KOPT-K1 (cell line): Measurements from ENCODE around the gene HS6ST2.

Experiments
- H3K27ac ChIP-seq: fragments of 200-600 bp; sonication (generic); 2 replicates; pipeline ENCODE4 v1.5.1; 2016; ENCODE audit warnings: antibody characterized with exemption, mild to moderate bottlenecking, low read depth, low read length; ENCODE audit not compliant: poor library complexity, severe bottlenecking
- H3K36me3 ChIP-seq: fragments of 200-600 bp; sonication (generic); 2 replicates; pipeline ENCODE4 v1.5.1; 2017; ENCODE audit warnings: antibody characterized with exemption, mild to moderate bottlenecking, low read length, moderate library complexity; ENCODE audit not compliant: insufficient read depth
- H3K9me3 ChIP-seq: fragments of 200-600 bp; sonication (generic); 2 replicates; pipeline ENCODE4 v1.5.1; 2017; ENCODE audit warnings: antibody characterized with exemption, low read length, mild to moderate bottlenecking; ENCODE audit not compliant: insufficient read depth, poor library complexity, severe bottlenecking

Gene HS6ST2

DNA sequence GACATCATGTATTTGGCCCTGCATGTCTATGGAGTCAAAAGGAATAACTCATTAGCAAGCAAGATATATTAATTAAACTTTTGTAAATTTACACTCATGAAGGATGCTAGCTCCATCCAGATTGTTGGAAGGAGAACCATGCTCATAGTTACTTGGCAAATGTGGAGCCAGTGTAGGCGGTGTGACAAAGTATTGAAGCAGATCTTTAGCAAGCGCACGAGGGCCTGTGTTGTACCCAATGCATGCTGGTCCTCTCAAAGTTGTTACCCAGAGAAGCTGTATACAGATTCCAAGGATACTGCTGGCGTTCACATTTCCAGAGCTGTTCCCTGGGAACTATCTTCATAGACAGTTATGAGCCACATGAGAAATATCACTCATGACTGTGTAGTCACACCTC, 273.2 kb downstream of the HS6ST2 start:
- no peaks in the 10 kb centered on the region for H3K9me3 ChIP-seq
- no peaks in the 10 kb centered on the region for H3K36me3 ChIP-seq
- no peak overlapping the region for H3K27ac ChIP-seq

DNA sequence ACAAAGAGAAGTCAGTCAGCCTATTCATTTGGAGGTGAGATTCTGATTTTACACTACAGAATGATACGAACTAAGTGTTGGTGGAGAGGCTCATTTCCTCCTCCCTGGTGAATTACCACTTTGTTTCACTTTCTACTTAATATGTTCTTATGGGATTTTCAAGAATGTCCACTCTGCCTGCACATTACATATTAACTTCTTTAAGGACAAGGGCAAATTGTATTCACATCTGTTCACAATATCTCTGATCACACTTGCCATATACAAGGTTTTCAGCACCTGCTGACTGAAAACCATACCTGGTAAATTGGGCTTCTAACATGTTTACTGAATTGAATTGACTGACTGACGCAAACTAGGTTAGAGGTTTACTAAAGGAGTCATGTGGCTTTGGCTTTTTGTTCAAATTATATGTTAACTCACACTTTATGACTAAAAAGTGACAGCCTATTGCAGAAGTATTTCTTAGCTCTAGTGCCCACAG, 281.2 kb downstream of the HS6ST2 start:
- Histone ChIP-seq H3K27ac (no peak overlapping the region), H3K9me3 (no peaks in the 10 kb centered on the region), H3K36me3 (no peaks in the 10 kb centered on the region)

DNA sequence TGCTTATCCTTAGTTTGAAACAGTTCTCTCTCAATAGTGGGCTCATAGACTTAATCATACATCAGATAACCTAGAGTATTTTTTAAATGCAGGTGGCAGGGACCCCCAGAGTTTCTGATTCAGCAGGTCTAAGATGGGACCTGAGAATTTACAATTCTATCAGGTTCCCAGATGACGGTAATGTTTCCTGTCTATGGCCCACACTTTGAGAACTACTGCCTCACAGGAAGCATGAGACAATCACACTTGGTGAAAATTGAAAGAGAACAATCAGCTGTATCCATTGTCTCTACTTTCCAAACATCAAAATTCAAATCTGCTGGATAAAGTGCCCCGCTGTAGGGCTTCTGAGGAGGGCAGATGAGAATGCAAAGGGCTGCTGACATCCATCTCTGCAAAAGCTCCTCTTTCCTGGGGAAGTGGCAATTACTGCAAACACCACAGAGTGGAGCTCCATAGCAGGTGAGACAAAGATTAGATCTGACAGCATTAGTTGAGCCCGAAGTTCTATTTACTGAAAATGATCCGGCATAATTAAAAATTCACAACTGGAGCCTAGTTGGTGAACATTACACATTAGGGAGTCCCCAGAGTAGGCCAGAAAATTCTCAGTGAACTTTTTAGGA, 281.8 kb downstream of the HS6ST2 start:
- Histone ChIP-seq H3K36me3 (no peaks in the 10 kb centered on the region), H3K9me3 (no peaks in the 10 kb centered on the region), H3K27ac (no peak overlapping the region)

DNA sequence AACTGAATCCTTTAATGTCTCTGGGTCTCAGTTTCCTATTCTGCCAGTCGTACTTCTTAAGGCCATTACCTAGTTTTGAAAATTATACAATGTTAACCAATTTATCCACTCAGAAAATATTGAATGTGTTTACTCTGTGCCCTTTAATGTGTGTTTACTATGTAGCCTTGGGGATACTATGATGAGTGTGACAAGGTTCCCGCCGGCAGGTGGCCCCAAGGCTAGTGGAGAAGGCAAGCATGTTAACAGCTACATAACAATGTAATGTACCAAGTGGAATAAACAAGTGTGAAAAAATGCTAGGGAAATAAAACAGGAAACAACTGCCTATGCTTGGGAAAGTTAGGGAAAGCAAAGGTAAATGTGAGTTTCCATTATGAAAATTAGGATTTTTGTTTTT, 282.3 kb downstream of the HS6ST2 start:
- Histone ChIP-seq H3K36me3 (no peaks in the 10 kb centered on the region), H3K27ac (no peak overlapping the region), H3K9me3 (no peaks in the 10 kb centered on the region)

DNA sequence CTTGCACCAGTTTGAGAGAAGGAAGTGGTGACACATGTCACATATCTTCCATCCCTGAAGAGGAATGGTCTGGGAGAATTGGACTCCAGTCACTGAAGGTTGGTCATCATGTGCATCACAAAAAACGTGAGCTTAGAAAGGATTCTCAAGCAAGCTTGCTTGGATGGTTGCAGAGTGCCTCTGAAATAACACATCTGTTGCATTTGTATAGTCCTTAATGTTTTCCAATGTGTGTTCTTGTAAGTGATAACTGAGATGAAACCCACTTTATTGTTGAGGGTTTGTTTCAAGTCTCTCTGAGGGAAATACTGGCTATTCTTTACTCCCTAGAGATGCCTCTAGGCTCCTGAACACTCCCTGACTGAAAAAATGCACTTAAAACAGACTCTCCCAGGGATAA, 285.1 kb downstream of the HS6ST2 start:
- Histone ChIP-seq H3K36me3 (no peaks in the 10 kb centered on the region), H3K9me3 (no peaks in the 10 kb centered on the region), H3K27ac (no peak overlapping the region)

DNA sequence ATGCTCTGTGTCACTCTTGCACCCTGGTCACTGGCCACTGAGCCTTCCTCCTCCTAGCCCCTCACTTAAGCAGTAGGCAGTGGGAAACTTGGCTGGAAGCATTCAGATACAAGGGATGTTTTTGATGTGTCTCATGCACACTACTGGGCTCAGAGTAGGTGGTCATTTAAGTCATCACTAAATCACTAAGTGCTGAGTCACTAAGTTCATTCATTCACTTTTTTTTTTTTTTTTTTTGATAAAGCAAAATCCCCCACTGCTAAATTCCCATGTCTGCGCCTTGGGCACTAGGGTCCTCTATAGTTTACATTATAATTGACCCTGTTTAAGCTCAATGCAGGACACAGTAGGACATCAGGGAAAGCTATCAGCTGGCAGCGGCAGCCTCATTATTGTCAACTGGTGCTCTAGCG, 287.2 kb downstream of the HS6ST2 start:
- H3K9me3 ChIP-seq, result no peaks in the 10 kb centered on the region
- no peaks in the 10 kb centered on the region for H3K36me3 ChIP-seq

DNA sequence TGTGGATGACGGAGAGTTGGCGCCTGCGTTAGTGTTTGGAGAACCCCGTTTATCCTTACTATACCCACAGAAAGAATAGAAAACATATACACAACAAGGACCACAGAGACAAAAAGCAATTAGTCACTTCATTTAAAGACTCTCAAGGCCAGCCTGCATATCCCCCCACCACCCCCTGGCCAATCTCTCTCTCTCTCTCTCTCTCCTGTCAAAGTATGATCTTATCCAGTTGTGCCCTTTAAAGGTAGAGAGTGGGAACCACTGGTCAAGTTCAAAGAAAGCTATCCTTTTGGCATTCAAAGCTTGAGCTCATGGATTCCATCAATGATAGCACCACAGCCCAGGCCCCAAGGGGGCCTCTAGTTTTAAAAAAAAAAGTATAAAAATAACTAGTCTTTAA, 289.3 kb downstream of the HS6ST2 start:
- Histone ChIP-seq H3K27ac (no peak overlapping the region), H3K36me3 (no peaks in the 10 kb centered on the region), H3K9me3 (no peaks in the 10 kb centered on the region)

More for the DNA sequence above, 287.2 kb downstream of the HS6ST2 start:
- H3K27ac ChIP-seq, result no peak overlapping the region

DNA sequence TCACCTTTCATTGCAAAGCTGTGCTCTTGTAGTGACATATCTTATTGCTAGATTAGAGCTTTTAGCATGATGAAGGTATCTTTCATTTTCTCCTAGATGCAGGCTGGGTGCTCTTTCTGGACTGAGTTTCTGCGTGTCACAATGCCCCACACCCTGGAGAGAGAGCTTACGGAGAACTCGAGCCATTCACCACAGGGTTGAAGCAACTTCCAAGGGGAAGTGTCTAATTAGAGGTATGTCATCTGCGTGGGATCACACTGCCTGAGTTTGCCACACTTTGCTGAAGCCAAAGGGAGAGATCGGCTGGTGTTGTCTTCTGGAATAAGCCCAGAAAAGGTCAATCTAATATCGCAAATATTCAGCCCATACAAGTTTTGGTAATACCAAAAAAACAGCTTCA, 290.3 kb downstream of the HS6ST2 start:
- H3K9me3 ChIP-seq, result no peaks in the 10 kb centered on the region
- H3K36me3 ChIP-seq, result no peaks in the 10 kb centered on the region
- no peak overlapping the region for H3K27ac ChIP-seq

DNA sequence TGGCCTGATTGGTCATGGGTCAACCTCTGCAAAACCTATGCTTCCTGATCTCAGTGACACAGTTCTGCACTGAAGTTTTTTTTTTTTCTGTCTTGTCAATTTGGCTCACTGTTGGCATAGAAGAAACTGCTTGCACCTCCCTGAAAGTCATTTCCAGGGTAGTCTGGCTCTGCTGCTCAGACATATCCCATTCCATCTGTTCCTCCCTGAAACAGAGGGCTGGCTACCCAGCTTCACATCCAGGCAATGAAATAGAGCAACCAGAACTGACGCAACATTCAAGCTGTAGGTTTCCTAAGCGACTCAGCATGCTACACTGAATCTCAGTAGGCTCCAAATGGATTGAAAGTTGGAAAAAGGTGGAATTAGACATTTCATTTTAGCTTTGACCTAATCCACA, 292.8 kb downstream of the HS6ST2 start:
- Histone ChIP-seq H3K9me3 (no peaks in the 10 kb centered on the region), H3K36me3 (no peaks in the 10 kb centered on the region), H3K27ac (no peak overlapping the region)

DNA sequence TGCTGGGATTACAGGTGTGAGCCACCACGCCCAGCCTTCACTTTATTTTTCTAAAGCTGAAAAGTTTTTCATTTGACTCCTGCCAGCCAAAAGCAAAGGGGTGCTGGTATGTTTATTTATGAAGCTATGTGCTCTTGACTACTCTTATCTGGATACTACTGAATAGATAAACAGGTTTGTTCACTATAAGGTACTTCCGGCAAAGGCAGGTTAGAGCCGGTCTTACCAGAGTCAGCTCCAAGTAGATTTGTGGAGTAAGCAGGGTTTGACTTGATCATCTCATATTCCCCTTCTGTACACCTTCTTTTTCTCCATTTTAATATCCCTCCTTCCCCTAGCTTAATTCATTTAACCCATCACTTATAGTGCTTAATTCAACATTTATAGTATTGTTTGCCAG, 294.2 kb downstream of the HS6ST2 start:
- no peak overlapping the region for H3K27ac ChIP-seq
- no peaks in the 10 kb centered on the region for H3K36me3 ChIP-seq
- no peaks in the 10 kb centered on the region for H3K9me3 ChIP-seq

DNA sequence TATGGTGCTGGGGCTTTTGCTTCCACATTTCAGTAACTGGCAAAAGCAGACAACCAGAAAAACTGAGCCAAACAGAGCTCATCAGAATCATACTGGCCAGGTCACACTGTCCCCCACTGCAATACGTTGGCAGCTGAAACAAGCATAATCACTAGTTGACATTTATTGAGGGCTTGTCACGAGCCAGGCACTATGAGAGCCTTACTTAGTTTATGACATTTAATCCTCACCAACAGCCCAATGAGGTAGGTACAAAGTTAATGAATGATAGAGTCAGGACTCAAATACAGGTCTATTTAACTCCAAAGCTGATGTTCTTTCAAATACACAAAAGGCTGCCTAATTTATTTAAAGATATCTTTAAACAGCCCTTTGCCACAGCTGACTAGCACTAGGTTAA, 295.6 kb downstream of the HS6ST2 start:
- Histone ChIP-seq H3K27ac (no peak overlapping the region), H3K36me3 (no peaks in the 10 kb centered on the region), H3K9me3 (no peaks in the 10 kb centered on the region)

DNA sequence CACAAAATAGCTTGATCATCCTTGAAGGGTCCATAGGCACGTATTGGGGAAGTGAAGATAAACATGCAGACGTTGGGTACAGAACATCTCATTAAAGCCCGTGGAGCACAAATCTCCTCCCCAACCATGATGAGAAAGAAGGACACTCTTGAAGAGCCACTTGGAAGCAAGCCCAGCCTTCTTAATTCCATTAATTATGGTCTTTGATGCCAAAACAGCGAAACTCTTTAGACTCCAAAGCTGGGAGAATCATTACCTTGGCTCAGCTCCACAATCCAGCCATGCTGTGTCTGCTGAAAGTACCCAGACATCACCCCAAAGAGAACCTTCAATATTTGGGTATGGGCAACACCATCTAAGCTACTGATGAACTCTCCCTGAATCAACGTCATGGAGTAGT, 300.6 kb downstream of the HS6ST2 start:
- Histone ChIP-seq H3K9me3 (no peaks in the 10 kb centered on the region), H3K27ac (no peak overlapping the region), H3K36me3 (no peaks in the 10 kb centered on the region)

DNA sequence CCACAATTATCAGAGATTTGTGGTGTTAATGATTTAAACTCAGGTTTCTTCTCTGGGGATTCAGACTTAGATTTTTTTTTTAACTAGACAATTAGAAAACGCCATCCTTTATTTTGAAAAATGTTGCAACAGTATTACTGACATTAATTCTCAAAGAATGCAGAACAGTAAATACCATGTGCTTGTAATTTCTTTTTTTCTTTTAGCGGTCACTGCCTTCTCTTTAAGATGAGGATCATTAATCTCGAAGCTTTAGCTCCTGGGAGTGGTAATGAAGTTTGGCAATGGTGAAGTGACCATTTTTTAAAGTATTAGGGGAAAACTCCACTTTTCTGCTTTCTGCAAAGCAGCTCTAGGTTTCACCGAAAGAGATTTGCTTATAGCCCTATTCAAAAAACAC, 305.6 kb downstream of the HS6ST2 start:
- no peaks in the 10 kb centered on the region for H3K36me3 ChIP-seq
- no peak overlapping the region for H3K27ac ChIP-seq
- H3K9me3 ChIP-seq, result no peaks in the 10 kb centered on the region

DNA sequence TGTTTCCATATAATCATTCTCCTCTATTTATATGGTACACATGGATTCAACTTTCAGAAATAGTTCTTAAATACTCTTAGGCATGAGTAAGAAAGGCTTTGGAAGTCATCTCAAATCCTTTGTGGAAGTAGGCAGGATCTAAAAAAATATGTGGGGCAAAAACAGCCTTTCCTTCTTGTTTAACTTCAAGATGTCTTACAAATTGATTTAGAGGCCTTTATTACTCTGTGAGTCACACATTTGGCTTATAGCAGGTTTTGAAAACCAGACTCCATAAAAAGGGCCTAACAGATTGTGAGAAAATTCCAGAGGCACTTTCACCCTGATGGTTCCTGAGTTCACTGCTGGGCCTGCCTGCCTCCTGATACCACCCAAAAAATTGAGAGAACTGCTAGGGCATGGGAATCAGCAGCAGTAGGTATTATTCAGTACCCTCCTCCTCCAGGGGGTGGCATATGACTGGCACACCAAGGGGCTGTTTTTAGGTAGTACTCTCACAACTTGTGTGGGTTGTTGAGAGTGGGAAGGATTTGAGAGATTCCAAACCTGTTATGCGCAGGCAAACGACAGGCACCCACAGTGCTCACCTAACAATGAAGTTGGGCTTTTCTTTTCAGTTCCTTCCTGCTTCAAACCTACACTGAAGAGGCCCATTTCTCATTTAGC, 306.9 kb downstream of the HS6ST2 start:
- no peaks in the 10 kb centered on the region for H3K9me3 ChIP-seq
- H3K27ac ChIP-seq, result no peak overlapping the region
- H3K36me3 ChIP-seq, result no peaks in the 10 kb centered on the region

DNA sequence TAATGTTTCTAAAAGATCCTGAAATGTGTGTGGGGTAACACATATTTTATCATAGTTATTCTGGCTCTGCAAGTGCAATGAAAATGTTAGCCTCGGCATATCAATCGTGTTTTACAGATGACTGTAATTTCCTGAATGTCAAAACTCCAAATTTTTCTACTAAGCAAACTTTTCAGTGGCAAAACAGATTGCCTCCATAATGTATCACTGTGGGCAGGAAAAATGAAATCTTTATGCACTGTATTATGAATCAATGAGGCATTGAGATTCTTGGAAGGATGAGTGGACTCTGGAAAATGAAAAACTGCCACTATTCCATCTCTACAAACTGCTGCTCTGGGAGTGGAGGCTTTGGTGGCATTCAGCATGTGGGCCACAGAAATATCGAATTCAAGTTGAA, 309.5 kb downstream of the HS6ST2 start:
- Histone ChIP-seq H3K36me3 (no peaks in the 10 kb centered on the region), H3K9me3 (no peaks in the 10 kb centered on the region), H3K27ac (no peak overlapping the region)

DNA sequence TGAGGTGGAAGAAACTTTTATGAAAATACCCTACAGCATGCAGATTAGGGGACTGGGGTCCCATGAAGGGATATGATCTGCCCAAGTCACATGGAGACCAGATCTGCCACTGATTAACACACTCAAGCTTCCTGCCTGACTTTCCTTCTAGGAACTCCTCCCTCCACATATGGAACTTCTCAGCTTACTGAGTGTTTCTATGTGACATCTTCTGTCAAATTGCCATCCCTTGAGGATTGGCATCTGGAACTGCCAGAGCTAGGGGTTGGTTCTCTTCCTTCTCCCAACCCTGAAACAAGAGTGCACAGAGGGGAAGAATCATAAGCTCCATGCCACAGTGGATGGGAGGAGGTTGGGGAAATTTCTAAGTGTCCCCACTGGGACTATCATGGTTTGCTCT, 319.0 kb downstream of the HS6ST2 start:
- H3K36me3 ChIP-seq, result no peaks in the 10 kb centered on the region
- no peaks in the 10 kb centered on the region for H3K9me3 ChIP-seq
- H3K27ac ChIP-seq, result no peak overlapping the region
